MV-4-11 (cell line): ENCODE results near the gene TLE7.

Experiments used
- DNase-seq: peaks from one replicate; lab custom pipeline; 2025; lab: John Stamatoyannopoulos, UW

Gene TLE7

GRCh38 chr16:71442051-71442440, at the start of gene TLE7:
Gene TLE7, minus strand, starts transcription at chr16:71442054. Its CDS starts 8,730 bp downstream, at chr16:71433324.
- no peak for DNase-seq

- no peak for DNase-seq
These were observed 49.2 kb upstream of the TLE7 start for GRCh38 chr16:71491054-71491453.

DNA sequence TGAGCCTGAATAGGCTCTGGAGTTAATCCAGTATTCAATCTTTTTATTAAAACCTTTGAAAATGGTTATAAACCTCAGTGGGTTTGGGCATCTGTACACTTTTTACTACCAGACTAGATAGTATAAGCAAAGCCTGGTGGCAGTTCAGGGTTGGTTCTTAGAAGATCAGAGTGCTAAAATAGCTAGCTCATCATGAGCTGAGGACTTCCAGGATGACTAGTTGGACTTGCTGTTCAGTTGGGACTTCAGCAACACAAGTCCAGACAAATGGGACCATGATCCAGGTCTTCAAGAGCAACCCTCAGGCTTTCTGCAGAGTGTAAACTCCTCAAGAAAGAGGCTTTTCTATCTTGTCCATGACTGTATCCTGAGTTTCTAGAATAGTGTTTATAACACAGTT, 48.5 kb upstream of the TLE7 start:
- no peak for DNase-seq

- no peak for DNase-seq
These were observed 47.3 kb upstream of the TLE7 start, which contains the start of gene ZNF19 for GRCh38 chr16:71489122-71489521. Gene ZNF19, minus strand, starts transcription at chr16:71489324. Its CDS starts 7,210 bp downstream, at chr16:71482114.

GRCh38 chr16:71484006-71484893, 42.4 kb upstream of the TLE7 start:
- peak; percentile 76 for DNase-seq

- no peak for DNase-seq
These were observed 40.7 kb upstream of the TLE7 start for GRCh38 chr16:71482569-71482968.

DNA sequence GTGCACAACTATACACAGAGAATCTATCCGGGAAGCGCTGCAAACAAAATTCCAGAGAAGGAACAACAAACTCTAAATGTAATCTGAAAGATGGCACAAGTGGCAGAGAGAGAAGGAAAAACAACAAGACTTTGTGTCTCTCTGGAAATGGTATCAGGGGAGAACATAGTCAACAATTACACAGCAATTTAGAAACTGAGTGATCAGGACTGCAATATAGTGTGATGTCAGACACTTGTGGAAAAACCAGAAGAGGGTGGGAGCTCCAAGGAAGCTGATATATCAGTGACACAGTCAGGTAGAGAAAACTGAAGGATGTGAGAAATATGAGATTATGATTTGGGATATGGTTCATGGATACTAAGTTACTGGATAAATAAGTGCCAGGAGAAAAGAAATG, 39.1 kb upstream of the TLE7 start:
- DNase-seq = no peak

- no peak for DNase-seq
These were observed 37.6 kb upstream of the TLE7 start for GRCh38 chr16:71479420-71479819.

DNA sequence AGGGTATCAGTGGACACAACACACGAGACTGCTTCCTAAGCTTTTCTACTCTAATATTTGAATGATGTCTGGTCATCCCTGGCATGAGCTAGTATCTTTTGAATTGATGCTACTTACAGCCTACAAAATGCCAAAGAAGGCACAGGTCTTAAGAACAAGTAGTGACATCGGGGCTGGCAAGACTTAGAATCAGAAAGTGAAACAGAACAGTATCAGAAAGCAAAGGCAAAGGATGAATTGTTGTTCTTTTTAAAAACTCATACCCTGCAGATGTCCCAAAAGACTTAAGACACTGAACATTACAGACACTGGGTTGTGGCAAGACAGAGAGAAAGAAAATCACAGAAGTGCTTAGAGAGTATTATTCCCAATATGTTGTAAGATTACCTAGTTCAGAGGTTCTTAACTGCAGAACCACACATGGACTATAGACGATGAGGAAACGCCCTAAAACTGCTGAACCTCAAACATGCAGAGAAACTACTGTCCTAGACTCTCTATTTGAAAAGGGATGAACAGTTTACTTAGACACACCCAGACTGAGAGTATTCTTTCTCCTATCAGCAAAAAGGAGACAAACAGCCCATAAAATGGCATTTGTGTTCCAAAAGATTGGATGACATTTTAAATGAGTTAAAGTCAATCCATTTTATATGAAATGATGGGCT, 34.7 kb upstream of the TLE7 start:
- no peak for DNase-seq

GRCh38 chr16:71474864-71475263, 33.0 kb upstream of the TLE7 start:
- no peak for DNase-seq

GRCh38 chr16:71473891-71474290, 32.0 kb upstream of the TLE7 start:
- DNase-seq = no peak

- no peak for DNase-seq
These were observed 31.1 kb upstream of the TLE7 start for GRCh38 chr16:71472931-71473330.

GRCh38 chr16:71472051-71472450, 30.2 kb upstream of the TLE7 start:
- DNase-seq = no peak

GRCh38 chr16:71467810-71468209, 26.0 kb upstream of the TLE7 start:
- peak; percentile 5 for DNase-seq

- DNase-seq = no peak
These were observed 22.4 kb upstream of the TLE7 start for GRCh38 chr16:71464231-71464630.

- DNase-seq = peak; percentile 46
These were observed 20.1 kb upstream of the TLE7 start, which contains the start of gene ZNF23 for GRCh38 chr16:71461686-71462648. Gene ZNF23, minus strand, starts transcription at chr16:71462247. Its CDS starts 5,451 bp downstream, at chr16:71456796.

GRCh38 chr16:71460941-71461340, 19.1 kb upstream of the TLE7 start:
- DNase-seq = no peak

DNA sequence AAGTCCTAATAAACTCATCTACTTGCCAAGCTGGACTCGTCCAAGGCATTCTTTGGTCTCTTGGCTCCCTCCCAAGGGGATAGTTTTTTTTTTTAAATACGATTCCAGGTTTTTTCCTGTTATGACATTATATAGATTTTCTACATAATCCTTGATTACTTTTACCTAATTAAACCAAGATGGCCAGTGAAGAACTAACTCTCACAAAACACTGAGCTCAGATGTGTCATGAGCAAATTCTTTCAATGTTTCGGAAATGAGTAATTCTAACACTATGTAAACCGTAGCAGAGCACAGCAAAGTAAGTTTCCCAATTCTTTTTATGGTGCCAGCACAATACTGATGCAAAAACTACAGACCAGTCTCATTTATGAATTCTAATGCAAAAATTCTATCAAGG, 18.4 kb upstream of the TLE7 start:
- DNase-seq = no peak

DNA sequence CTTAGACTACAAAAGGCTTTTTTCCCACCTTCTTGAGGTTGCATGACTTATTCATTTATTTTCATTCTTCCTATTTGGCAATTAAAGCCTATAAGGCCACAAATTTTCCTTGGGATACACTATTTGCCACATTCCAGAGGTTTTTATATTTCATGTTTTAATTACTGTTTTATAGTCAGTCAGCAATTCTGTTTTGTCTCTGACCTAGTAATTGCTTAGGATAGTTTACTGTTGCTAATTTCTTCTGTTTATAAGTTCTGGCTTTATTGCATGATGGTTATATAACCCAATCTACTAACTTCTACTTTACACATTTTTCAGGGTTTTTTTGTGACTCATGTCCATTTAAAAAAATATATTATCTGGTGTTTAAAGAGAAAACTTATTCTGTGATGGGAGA, 17.7 kb upstream of the TLE7 start:
- no peak for DNase-seq

- DNase-seq = no peak
These were observed 14.9 kb upstream of the TLE7 start for GRCh38 chr16:71456801-71457200.

DNA sequence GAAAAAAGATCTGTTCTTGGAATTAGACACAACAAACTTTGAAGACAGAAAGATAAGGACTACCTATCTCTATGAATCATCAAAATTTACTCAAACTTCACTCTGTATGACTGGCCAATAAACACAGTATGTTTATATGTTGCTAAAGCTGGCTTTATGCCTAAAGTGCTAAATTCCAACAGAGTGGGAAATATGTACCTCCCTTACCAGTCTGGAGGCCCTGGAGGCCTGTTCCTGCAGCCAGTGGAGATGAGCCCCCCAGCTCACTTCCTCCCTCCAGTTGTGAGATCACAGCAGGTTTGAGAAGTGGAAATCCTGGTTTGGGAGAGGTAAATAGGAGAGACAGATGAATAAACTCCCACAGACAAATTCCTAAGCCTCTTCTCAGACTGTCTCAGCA, 11.2 kb upstream of the TLE7 start:
- DNase-seq = no peak

- DNase-seq = no peak
These were observed 7.2 kb upstream of the TLE7 start for GRCh38 chr16:71449020-71449419.
